Activated CD4-positive, alpha-beta T cell treated with anti-CD3 and anti-CD28 coated beads, Interleukin-2, amount 50 U/mL, for 16 hours (primary cell): Measurements from ENCODE around the gene TGFB1.

Experiments used
- DNase-seq: peaks from one replicate; pipeline ENCODE4 v3.0.0-alpha.2; 2020

Gene TGFB1

DNA sequence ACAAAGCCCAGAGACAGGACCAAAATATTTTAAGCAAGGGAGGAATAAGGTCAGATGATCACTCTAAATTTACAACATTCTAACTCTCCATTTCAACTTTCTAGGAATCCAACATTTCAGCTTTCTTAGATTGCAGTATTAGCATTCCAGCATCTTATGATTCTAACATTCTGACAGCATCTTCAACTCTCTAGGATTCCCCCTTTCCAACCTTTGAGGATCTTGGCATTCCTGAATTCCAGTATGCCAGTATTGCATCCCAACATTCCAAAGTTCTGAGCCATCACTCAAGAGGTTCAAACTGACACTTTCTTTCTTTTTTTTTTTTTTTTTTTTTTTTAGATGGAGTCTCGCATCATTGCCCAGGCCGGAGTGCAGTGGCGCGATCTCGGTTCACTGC lies 13.8 kb downstream of the TGFB1 start:
- DNase-seq = no peak

DNA sequence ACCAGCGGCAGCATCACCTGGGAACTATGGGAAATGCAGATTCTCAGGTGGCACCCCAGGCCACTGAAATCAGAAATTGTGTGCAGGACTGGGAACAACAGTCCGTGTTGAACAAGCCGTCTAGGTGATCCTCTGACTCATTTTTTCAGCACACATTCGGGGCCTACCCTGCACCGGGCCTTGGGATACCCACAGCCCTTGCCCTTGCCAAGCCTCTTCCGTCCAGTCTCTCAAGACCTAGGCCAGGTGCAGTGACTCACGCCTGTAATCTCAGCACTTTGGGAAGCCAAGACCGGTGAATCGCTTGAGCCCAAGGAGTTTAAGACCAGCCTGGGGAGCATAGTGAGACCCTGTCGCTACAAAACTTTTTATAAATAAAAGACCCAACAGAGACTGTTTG lies 18.3 kb downstream of the TGFB1 start:
- DNase-seq = no peak

DNA sequence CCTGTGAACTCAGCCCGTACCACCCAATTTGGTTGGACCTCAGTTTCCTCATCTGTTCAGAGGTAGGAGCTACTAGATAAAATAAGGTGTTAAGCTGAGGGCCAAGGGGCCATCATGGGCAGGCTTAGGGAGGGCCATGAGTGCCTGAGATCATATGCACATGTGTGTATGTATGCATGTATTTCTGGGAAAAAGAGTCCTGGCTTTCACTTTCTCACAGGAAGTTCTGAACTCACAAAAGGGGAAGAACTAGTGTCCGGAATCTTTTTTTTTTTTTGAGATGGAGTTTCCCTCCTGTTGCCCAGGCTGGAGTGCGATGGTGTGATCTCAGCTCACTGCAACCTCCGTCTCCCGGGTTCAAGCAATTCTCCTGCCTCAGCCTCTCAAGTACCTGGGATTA lies 18.9 kb downstream of the TGFB1 start:
- DNase-seq = no peak

DNA sequence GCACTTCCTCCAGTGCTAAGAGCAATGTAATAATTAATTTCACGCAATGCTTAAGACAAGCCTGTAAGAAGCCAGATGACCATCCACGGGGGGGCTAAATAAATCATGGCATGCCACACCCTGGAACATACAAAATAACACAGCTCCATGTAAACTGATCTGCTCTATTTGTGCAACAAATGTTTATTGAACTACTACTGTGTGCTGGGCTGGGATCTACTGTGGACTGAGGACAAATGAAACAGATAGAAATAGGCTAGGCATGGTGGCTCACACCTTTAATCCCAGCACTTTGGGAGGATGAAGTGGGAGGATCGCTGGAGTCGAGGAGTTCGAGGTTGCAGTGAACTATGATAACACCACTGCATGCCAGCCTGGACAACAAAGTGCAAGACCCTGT lies 21.3 kb downstream of the TGFB1 start:
- no peak for DNase-seq

DNA sequence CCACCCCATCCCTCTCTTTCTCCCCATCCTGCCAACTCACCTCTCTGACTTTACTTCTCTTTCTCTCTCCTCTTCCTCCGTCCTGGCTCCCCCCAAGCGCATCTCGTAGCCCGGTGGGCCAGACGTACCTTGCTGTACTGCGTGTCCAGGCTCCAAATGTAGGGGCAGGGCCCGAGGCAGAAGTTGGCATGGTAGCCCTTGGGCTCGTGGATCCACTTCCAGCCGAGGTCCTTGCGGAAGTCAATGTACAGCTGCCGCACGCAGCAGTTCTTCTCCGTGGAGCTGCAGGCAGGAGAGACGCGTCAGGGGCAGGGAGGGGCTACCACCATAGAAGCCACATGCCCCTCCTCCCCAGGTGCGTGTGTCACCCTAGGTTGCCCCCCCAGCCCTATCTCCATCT lies 21.7 kb downstream of the TGFB1 start:
- no peak for DNase-seq

DNA sequence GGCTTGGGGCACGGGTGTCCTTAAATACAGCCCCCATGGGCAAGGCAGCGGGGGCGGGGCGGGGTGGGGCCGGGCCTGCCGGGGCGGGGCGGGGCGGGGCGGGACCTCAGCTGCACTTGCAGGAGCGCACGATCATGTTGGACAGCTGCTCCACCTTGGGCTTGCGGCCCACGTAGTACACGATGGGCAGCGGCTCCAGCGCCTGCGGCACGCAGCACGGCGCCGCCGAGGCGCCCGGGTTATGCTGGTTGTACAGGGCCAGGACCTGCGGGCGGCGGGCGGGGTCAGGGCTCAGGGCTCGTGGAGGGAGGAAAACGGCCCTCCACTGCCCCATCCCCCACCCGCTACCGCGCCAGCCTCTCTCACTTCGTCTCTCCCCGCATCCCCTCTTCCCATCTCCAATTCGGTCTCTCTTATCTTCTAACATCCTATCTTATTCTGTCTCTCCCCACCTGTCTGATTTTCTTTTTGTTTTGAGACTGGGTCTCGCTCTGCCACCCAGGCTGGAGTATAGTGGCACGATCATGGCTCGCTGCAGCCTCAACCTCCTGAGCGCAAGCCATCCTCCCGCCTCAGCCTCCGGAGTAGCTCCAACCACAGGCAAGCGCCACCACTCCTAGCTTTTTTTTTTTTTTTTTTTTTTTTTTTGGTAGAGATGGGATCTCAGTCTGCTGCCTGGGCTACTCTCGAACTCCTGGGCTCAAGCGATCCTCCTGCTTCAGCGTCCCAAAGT lies 22.6 kb downstream of the TGFB1 start:
- DNase-seq = no peak

DNA sequence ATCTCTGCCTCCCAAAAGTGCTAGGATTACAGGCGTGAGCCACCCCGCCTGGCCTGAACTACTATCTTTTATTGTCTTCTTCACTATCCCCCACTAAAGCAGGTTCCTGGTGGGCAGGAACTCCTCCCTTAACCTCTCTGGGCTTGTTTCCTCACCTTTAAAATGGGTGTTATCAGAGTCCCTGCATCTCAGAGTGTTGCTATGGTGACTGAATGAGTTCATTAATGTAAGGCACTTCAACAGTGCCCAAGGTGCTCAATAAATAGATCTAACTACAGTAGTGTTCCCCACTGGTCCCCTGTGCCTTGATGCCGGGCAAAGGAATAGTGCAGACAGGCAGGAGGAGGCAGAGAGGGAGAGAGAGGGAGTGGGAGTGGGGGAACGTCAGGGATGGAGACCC lies 23.2 kb downstream of the TGFB1 start:
- DNase-seq = no peak

DNA sequence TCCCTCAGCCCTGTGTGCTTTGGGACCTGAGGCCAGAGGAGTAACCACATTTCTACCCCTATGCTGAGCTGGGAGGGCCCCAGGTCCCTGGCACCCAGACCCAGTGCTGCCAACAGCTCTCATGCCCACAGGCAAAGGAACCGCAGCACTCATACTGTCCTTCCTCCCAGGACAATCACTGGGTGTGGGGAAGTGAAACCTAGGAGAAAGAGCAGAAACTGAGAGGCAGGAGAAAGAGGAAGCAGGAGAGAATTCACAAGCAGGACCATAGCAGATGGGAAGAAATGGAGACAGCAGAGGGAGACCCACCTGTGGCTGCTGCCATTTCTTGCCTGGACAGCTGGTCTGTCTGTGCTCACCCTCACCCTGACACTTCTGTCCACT lies 24.9 kb downstream of the TGFB1 start:
- DNase-seq = no peak

DNA sequence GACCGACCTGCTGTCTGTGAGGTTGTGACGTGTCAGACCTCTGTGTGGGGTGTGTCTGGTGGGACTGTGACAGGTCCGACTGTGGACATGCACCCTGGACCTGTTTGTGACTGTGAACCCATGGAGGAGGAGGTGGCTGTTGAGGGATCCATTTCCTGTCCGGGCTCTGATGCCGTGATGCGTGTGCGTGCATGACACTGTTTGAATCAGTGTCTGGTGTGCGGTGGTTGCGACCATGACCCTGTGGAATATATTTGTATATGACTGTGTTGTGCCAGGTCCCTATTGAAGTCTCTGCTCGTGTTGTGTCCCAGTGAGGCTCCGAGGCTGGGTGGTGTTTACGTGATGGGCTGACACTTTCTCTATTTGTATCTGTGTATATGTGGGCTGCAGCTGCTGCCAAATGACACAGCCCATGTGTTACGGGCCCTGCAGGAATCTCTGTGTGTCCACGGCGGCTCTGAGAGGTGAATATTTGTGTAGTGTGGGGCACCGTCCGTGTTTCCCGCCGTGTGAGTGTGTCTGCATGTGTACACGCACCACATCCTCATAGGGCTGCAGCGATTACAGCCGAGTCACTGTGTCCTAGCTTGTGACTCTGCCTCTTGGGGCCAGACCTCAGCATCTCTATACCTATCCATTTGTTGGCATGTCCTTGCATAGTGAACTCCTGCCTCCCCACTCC lies 25.4 kb downstream of the TGFB1 start:
- DNase-seq = peak; percentile 52

DNA sequence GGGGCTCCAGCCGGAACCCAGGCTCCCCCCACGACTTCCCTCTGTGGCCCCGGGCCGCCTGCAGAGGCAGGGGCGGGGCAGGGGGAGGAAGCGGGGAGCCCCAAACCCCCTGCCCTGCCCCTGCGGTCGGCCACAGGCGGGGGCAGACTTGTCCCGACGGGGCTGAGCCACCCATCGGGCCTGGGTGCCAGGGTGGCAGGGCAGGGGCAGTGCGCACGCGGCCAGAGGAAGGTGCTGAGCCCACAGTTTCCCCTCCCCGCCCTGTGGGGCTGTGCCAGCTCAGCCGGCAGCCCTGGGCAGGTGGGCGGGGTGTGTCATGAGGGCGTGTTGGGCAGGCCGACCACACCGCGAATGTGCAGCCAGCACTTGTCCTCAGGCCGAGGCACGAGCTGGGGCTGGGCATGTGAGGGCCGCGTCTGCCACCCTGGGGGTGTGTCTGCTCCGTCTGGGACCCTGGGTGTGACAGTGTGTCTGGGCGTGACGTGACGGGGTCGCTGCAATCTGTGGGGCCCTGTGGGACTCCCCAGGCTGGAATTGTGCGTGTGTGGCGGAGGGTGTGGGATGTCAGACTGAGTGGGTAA lies 26.1 kb downstream of the TGFB1 start:
- peak; percentile 91 for DNase-seq

DNA sequence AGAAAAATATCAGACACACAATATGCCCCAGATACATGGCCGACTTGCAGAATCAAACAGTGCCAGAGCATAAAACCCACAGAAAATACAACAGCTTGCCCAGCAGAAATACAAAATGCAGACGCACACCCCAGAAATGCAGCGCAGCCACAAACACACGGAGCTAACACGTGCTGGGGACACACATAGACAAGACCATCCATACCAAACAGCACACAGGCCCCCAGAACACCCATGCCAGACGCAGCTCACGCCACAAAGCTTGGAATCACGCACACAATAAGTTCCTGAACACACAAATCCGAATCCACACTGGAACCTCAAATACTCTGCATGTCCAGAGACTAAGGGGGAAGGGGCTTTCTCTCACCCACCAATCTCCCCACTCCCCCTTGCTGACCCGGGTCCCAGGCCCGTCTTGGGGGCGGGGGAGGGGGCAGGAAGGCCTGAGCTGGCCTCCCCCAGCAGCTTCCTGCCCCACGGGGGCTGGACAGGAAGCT lies 26.6 kb downstream of the TGFB1 start:
- DNase-seq = no peak

DNA sequence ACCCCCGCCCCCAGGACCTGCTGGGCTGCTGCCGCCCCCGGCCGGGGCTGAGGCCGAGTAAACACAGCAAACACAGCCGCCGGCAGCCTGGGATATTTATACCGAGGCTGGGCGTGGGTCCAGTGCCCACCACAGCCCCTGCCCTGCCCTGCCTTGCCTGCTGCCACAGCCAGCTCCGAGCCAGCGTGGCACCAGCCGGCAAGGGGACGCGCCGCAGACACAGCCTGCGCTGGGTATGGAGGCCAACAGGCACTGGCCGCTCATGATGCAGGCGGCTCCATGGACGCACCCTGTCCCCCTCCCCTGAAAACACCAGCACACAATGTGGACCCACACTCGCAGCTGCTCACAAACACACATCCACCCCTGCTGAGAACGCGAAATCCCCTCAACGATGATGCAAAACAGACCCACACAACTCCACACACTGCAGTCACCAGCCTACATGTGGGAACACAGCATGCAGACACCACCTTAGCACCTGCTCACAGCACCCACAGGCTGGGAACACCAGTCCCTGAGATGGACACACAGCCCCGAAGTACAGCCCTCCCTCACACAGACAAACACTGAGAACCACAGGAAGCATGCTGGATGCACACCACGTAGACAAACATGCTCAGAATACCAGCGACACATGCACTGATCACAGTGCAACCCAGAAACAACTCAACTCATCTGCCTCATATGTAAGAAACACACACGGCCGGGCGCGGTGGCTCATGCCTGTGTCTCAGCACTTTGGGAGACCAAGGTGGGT lies 27.6 kb downstream of the TGFB1 start:
- peak; percentile 24 for DNase-seq

DNA sequence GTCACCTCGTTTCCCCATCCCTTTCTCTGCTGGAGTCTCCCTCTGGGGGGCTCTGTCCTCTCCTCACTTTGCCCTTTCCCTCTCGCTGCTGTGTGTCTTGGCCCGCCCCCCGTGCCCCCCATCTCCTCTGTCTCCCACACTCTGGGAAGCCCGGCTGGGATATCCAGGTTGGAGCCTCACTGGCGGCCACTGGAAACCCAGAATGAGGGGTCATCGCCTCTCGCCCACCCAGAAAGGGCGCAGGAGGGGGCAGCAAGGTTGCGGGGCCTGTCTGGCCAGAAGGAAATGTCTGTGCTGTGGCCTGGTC lies 28.1 kb downstream of the TGFB1 start:
- DNase-seq = no peak

DNA sequence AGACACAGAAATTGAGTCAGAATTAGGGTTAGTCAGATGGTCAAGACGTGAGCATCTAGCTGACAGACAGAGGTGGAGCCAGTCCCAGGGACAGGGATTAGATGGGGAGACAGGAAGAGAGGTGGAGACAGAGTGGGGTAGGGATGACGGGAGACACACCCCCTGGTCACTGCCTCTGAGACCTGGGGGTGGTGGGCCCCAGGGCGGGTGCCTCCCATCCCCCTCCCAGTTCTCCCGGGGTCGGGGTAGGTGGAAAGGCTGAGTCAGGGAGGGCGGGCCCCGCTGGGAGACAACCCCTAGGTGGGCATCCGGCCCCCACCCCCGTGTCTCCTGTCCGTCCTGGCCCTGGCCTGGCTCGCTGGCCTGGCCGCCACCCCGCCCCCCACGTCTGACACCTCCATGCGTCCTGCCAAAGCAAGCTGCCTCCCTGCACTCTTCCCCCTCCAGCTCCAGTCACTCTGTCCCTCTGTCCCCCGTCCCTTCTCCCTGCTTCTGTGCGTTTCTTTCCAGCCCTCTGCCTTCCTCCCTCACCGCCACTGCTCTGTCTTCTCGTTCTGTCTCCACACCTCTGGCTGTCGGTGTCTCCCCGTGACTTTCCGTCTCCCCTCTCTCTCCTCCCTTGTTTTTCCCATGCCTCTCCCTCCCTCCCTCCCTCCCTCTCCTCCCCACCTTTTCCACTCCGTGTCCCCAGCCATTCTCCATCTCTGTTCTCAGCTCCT lies 28.6 kb downstream of the TGFB1 start:
- DNase-seq = no peak

DNA sequence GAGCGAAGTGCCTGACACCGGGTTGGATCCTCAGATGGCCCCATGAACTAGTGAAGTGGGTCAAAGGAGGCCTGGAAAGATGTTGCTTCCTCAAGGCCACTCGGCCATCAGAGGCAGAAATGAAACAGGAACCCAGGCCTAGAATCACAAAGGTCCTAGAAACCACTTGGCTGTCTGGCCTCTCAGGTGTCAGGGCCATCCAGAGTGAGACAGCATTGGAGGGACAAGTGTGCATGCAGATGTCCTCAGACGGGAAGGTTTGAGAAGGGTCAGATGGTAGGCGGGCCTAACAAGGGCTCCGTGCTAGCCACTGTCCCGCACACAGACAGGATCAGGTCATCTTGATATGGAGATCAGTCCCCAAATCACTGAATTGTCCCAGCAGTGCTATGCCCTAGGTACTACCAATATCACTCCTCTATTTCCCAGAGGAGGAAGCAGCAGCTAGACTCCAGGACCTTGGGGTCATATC lies 29.5 kb downstream of the TGFB1 start:
- DNase-seq = no peak

DNA sequence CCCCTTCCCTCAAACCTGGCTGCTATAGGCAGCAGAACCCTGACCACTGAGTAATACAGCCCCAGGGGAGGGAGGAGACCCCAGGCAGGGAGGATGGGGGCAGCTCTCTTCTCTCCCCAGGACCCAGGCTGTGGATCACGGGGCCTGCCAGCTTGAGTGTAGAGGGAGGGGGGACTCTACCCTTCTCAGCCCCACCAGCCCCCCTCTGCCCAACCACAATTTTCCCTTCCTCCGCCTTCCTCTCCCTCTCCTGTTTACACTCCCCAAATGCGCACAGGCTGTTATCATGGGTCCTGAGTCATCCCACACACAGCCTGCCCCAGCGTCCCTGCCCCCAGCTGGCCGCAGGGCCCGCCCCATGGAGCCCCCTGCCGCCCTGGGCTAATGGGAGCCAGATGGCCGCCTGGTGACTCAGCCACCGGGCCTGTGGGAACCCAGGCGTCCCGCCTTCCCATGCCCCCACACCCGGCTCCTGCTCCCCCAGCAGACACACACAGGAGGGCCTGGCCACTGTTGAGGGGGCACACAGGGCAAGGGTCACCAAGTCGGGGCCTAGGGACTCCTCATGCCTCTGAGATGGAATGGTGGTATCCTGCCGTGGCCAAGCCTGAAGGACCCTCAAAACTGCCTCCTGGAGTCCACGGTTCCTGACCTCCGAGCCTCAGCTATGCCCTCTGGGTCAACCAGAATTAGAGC lies 30.1 kb downstream of the TGFB1 start:
- no peak for DNase-seq

DNA sequence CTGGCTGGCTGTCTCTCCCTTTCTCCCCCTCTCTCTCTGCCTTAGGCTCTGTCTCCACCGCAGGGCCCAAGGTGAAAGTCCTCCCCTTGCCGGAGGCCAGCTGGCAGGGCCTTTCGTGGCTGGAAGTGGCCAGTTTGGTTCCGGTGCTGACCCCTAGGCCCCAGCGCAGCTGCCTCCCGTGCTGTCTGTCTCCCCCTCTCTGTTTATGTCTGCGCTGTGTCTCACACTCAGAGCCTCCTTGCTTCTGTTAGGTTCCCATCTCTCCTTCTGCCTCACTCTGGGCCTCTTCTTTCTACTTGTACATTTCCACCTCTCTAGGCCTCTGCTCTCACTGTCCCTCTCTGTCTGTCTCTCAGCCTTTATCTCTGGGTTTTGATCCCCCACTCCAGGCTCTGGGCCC lies 30.7 kb downstream of the TGFB1 start:
- no peak for DNase-seq

DNA sequence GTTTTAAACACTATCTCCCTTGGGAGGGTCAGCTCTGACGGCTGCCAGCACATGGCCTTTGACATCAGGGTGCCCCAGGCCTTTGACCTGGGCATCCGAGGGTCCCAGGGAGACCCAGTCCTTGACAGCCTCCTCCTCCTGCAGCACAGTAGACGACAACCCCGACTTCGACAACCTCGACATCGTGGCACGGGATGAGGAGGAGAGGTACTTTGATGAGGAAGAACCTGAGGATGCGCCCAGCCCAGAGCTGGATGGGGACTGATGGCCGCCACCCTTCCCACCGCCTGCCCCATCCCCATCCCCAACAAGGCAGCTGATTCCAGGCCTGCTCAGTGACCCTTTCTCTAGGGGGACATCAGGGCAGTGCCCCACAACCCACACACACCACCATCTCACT lies 31.3 kb downstream of the TGFB1 start:
- DNase-seq = no peak

DNA sequence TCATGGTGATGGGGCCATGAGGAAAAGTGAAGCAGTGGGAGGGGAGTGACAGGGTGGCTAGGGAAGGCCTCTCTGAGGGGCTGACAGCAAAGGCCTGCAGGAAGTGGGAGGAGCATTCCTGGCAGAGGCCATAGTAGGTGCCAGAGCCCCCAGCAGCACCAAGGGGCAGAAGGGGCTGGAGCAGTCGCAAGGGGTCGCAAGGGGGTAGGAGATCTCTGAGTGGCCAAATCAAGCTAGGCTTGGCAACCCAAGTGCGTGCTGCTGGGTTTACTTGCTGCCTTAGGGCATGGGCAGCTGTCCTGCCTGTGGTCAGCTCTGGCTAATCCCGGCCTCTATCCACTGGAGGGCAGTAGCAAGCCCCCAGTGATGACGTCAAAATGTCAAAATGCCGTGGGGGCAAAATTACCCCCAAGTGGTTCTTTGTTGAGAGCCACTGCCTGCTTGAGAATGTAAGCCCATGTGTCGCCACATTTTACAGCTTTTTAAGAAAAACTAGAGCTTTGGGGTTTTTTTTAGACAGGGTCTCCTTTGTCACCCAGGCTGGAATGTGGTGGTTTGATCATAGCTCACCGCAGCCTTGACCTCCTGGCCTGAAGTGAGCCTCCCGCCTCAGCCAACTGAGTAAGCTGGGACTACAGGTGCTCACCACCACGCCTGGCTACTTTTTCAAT lies 32.0 kb downstream of the TGFB1 start:
- no peak for DNase-seq

DNA sequence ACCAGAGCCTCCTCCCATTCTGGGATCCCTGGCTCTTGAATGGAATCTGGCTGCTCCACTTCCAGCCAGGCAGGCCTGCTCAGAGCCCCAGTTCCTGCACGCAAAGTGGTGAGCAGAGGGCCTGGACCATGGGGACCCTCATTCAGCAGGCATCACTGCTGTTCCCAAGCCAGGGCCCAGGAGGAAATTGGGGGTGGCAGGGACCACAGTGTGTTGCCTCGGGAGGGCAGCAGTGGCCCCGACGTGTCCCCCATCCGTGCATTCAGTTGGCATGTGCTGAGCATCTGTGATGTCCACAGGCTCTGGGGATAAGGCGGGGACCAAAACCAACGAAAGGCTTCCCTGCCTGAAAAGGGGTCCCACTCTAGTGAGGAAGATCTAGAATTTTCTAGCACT lies 32.5 kb downstream of the TGFB1 start:
- DNase-seq = no peak

DNA sequence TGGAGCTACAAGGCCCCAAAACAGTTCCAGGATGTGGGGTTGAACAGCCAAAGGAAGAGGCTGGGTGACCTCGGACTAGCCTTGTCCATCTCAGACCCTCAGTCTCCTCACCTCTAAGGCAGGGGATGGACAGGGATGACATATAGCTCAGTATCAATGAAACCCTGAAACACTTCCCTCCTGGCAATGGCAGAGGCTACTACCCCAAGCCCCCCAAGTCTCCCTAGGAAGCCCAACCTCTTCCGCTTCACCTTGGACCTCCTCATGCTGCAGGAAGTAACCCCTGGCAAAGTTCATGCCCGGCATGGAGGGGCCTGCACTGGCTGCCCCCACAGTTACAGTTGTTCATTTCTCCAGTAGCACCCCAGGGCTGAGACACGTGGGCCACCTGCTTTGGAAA lies 33.2 kb downstream of the TGFB1 start:
- no peak for DNase-seq

DNA sequence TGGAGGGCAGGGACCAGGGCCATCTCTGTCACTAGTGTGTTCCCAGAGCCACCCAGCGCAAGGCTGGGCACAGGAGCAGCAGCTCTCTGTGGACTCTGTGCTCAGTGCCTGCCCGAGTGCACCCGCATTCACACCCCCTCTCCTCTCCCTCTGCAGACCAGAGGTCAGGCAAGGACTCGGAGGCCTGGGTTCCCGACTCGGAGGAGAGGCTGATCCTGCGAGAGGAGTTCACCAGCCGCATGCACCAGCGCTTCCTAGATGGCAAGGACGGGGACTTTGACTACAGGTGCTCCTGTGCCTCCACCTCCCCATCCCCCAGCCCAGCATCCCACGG lies 33.6 kb downstream of the TGFB1 start:
- DNase-seq = no peak
